Peyer's patch (tissue), 4 donors: ENCODE results near the gene RELT.

Experiments
- POLR2A ChIP-seq, 2 donors: fragments of 450-650 bp; IDR thresholded peaks; one replicate each; pipeline ENCODE4 v1.5.1; 2017; ENCODE audit warnings: antibody characterized with exemption in 2 of 2, mild to moderate bottlenecking in 2 of 2, moderate library complexity in 2 of 2
- TF ChIP-seq, protein P1 (sequence below), 6 experiments: fragments of 450-650 bp in 4 of 6; fragments of 200-600 bp in 2 of 6; sonication (generic) in 1 of 6; IDR thresholded peaks; one replicate each; pipeline ENCODE4 v1.5.1; 2017 to 2019; ENCODE audit warnings: antibody characterized with exemption in 6 of 6, mild to moderate bottlenecking in 3 of 6, moderate library complexity in 1 of 6

DNA sequence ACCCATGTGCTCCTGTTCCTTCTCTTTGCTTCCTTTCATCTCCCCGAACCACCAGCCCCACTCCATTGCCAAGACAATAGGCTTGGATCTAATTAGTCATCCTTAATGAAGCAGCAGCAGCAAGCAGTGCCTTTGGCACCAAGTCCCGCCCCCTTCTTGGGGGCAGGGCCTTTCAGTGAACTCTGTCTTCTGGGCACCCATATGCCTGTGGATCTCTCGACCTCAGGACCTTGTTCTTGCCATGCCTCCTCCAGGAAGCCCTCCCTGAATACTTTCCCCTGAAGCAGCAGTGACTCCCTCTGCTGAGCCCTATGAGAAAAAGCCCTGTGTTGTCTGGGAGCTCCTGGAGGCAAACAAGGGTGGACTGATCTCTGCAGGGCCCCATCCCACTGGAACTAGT lies 36.0 kb upstream of the RELT start:
- TF ChIP-seq, protein P1, sequence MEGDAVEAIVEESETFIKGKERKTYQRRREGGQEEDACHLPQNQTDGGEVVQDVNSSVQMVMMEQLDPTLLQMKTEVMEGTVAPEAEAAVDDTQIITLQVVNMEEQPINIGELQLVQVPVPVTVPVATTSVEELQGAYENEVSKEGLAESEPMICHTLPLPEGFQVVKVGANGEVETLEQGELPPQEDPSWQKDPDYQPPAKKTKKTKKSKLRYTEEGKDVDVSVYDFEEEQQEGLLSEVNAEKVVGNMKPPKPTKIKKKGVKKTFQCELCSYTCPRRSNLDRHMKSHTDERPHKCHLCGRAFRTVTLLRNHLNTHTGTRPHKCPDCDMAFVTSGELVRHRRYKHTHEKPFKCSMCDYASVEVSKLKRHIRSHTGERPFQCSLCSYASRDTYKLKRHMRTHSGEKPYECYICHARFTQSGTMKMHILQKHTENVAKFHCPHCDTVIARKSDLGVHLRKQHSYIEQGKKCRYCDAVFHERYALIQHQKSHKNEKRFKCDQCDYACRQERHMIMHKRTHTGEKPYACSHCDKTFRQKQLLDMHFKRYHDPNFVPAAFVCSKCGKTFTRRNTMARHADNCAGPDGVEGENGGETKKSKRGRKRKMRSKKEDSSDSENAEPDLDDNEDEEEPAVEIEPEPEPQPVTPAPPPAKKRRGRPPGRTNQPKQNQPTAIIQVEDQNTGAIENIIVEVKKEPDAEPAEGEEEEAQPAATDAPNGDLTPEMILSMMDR (IDR thresholded peaks at IDR 0.05): no peak
- TF ChIP-seq POLR2A (IDR thresholded peaks at IDR 0.05): no peak
